Measurements from ENCODE around the gene GOLT1A. TPM values are rescaled to one million over a fixed set of nuclear protein-coding genes. Genes with fewer than 3 reads are reported as not detected.

Gene GOLT1A
- total and polyA plus RNA-seq, 7 donors = 0.30 to 7.1 (median 0.37) TPM; not detected in 4

DNA sequence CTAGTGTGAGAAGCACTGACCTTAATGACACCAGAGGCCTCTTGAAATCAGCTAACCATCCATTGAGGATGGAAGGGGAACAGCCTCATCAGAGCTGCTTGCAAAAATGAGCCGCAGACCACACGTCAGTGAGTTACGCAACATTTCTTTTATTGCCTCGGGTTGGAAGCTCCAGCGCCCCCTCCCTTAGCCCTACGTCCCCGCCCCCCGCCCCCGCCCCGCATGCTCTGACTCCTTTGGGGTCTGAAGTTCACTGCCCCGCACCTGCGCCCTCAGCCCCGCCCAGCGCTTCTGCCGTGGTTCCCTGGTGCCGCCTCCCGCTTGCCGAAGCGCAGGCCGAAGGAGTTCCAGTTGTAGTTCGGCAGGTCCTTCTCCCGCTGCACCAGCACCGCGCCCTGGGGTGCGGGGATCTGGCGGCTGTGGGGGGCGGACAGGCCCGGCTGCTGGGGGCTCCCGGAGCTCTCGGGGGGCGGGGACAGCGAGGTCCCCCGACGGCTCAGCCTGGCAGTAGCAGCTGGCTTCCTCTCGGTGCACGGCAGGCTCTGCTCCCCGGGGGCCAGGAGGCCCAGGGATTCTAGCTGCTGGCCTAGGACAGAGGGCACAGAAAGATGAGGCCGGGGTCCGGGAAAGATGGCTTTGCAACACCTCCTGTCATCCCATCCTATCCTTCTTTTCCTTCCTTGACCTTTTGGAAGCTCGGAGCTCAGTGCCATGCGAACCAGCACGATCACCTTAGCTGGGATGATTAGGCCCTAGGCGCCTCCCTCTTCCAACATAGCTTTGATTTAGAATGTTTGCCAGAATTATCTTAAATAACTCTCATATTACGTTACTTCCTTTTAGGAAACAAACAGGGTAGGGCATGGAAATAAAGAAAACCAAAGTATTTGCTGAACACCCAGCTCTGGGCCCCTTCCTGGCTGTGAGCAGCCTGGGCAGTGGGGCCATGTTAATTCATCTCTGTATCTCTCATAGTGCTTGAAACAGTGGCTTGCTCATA lies 23.3 kb downstream of the GOLT1A start:
- ATAC-seq (peak; percentile 26 to 50 (median 30)), DNase-seq (peak in 1 of 2 donors; percentile 57)
- WGBS, 3 donors = 27 to 32% (median 31%) methylated on average over 24 to 44 of the region's 44 CpGs
- peak overlapping the region; percentile 39 for H3K4me3 ChIP-seq
- H3K4me1 ChIP-seq = peaks cover 20% of the 10 kb centered on the region
- intact Hi-C loops (cut with DNase I) = no loop called here
- no peaks in the 10 kb centered on the region for H3K36me3 ChIP-seq (ENCODE audit: insufficient read depth in 1 of 2, low read depth in 1 of 2)
- H3K27ac ChIP-seq = no peak overlapping the region
- peaks cover 0 to 5% (median 1%) of the 10 kb centered on the region in 3 donors for H3K27me3 ChIP-seq (ENCODE audit: insufficient read depth in 3 of 3, low read length in 2 of 3)
- TF ChIP-seq, protein P1, sequence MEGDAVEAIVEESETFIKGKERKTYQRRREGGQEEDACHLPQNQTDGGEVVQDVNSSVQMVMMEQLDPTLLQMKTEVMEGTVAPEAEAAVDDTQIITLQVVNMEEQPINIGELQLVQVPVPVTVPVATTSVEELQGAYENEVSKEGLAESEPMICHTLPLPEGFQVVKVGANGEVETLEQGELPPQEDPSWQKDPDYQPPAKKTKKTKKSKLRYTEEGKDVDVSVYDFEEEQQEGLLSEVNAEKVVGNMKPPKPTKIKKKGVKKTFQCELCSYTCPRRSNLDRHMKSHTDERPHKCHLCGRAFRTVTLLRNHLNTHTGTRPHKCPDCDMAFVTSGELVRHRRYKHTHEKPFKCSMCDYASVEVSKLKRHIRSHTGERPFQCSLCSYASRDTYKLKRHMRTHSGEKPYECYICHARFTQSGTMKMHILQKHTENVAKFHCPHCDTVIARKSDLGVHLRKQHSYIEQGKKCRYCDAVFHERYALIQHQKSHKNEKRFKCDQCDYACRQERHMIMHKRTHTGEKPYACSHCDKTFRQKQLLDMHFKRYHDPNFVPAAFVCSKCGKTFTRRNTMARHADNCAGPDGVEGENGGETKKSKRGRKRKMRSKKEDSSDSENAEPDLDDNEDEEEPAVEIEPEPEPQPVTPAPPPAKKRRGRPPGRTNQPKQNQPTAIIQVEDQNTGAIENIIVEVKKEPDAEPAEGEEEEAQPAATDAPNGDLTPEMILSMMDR (IDR thresholded peaks at IDR 0.05) = no peak
- H3K9me3 ChIP-seq = no peaks in the 10 kb centered on the region

DNA sequence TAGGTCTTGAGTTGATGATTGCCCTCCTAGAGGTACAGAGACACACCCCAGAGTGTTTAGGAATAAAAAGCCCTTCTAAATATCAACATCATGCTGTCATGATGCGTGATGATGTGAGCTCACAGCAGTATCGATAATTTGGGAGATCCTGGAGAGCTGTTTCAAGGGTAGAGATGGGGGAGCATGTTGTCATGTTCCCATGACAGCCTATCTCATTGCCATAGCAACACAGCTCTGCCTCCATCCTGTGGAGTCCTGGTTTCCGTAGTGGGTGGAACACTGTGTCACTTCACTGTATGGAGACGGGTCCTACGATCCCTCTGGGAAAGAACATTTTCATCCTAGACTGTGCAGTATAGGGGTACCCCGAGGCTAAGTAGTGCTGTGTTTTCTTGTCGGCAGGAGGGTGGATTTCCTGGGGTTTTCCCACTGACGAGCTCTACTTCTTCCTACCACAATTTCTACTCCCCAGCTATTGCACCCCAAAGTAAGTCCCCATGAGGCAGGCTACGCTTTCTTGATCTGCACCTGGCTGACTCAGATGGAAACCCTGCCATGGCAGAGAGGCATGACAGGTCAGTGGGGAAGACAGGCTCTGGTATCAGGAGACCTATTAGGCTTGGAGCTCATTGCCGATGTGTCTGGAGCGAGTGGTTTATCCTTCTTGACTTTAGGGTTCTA lies 24.7 kb downstream of the GOLT1A start:
- peaks cover 0 to 5% (median 1%) of the 10 kb centered on the region in 3 donors for H3K27me3 ChIP-seq (ENCODE audit: insufficient read depth in 3 of 3, low read length in 2 of 3)
- no peak overlapping the region for H3K4me3 ChIP-seq
- H3K36me3 ChIP-seq (ENCODE audit: insufficient read depth in 1 of 2, low read depth in 1 of 2) = no peaks in the 10 kb centered on the region
- intact Hi-C loops (cut with DNase I) = no loop called here
- H3K27ac ChIP-seq = no peak overlapping the region
- WGBS, 3 donors = 82 to 86% (median 83%) methylated on average over 11 of the region's 11 CpGs
- no peak for DNase-seq
- H3K9me3 ChIP-seq = no peaks in the 10 kb centered on the region
- H3K4me1 ChIP-seq = peaks cover 20% of the 10 kb centered on the region
- no peak for ATAC-seq
- TF ChIP-seq, protein P1 (IDR thresholded peaks at IDR 0.05) = no peak

- H3K27ac ChIP-seq = no peak overlapping the region
- H3K36me3 ChIP-seq (ENCODE audit: insufficient read depth in 1 of 2, low read depth in 1 of 2) = no peaks in the 10 kb centered on the region
- ATAC-seq = no peak
- no peak for DNase-seq
- H3K27me3 ChIP-seq (ENCODE audit: insufficient read depth in 3 of 3, low read length in 2 of 3) = peaks cover 0 to 5% (median 1%) of the 10 kb centered on the region in 3 donors
- no peaks in the 10 kb centered on the region for H3K9me3 ChIP-seq
- peaks cover 11% of the 10 kb centered on the region for H3K4me1 ChIP-seq
- WGBS, 3 donors = 68 to 83% (median 83%) methylated on average over 10 of the region's 10 CpGs
- no peak overlapping the region for H3K4me3 ChIP-seq
- TF ChIP-seq, protein P1 (IDR thresholded peaks at IDR 0.05) = no peak
- intact Hi-C loops (cut with DNase I) = no loop called here
Measured at GRCh38 chr1:204186597-204186996, 27.2 kb downstream of the GOLT1A start.

- no peak overlapping the region for H3K27ac ChIP-seq
- H3K36me3 ChIP-seq (ENCODE audit: insufficient read depth in 1 of 2, low read depth in 1 of 2) = no peaks in the 10 kb centered on the region
- H3K4me3 ChIP-seq = no peak overlapping the region
- H3K27me3 ChIP-seq (ENCODE audit: insufficient read depth in 3 of 3, low read length in 2 of 3) = peaks cover 0 to 2% (median 0%) of the 10 kb centered on the region in 3 donors
- intact Hi-C loops (cut with DNase I) = no loop called here
- H3K4me1 ChIP-seq = no peaks in the 10 kb centered on the region
- TF ChIP-seq, protein P1 (IDR thresholded peaks at IDR 0.05) = no peak
- ATAC-seq = no peak
- no peak for DNase-seq
- no peaks in the 10 kb centered on the region for H3K9me3 ChIP-seq
- 72 to 82% (median 81%) methylated on average over 1 of the region's 1 CpG for WGBS, 3 donors
Measured at GRCh38 chr1:204181116-204181515, 32.7 kb downstream of the GOLT1A start.

Measured in psoas muscle (tissue), 8 donors.